K562 (cell line): Measurements from ENCODE around the gene CLTRN. TPM values are rescaled to one million over a fixed set of nuclear protein-coding genes. Genes with fewer than 3 reads are reported as not detected.

ENCODE experiments used
- AFF1 ChIP-seq, 2 experiments: fragments of 450-650 bp; IDR thresholded peaks; 2 replicates each; pipeline ENCODE4 v1.6.1; 2018; ENCODE audit warnings: mild to moderate bottlenecking in 2 of 2, low read depth in 1 of 2; ENCODE audit not compliant: partially characterized antibody in 2 of 2
- ELK3 ChIP-seq: fragments of 450-650 bp; formaldehyde crosslinking; IDR thresholded peaks from 2 replicates; pipeline ENCODE4 v1.4.0; 2020; ENCODE audit warnings: mild to moderate bottlenecking
- GATAD2B ChIP-seq: fragments of 450-650 bp; IDR thresholded peaks from 2 replicates; pipeline ENCODE4 v1.6.1; 2017; ENCODE audit warnings: mild to moderate bottlenecking, borderline replicate concordance
- JUND ChIP-seq, 2 experiments: IDR thresholded peaks; 2 replicates in 1 of 2; 3 replicates in 1 of 2; pipeline ENCODE4 v1.6.1; 2011; ENCODE audit warnings: borderline replicate concordance in 2 of 2, low read depth in 2 of 2, low read length in 2 of 2, improper control_type of control experiment in 1 of 2, missing biosample characterization in 1 of 2, missing genetic modification characterization in 1 of 2, missing genetic modification reagents in 1 of 2
- NR2C1 ChIP-seq, 2 experiments: fragments of 450-650 bp; IDR thresholded peaks; 2 replicates each; pipeline ENCODE4 v1.6.1; 2017; ENCODE audit warnings: mild to moderate bottlenecking in 2 of 2, antibody characterized with exemption in 1 of 2, inconsistent platforms in 1 of 2, missing compliant biosample characterization in 1 of 2, missing genetic modification characterization in 1 of 2
- PYGO2 ChIP-seq: fragments of 450-650 bp; IDR thresholded peaks from 2 replicates; pipeline ENCODE4 v1.6.1; 2016; ENCODE audit warnings: mild to moderate bottlenecking, missing genetic modification characterization, moderate library complexity, missing compliant biosample characterization
- RBM25 ChIP-seq: fragments of 200-400 bp; formaldehyde crosslinking; IDR thresholded peaks from 2 replicates; pipeline ENCODE4 v1.6.1; 2018; ENCODE audit warnings: low read length, low read depth, moderate library complexity; ENCODE audit not compliant: severe bottlenecking
- RBM39 ChIP-seq: fragments of 200-400 bp; formaldehyde crosslinking; optimal IDR thresholded peaks from 2 replicates; pipeline ENCODE3; 2018; ENCODE audit warnings: low read depth, low read length
- SMAD2 ChIP-seq: fragments of 150-350 bp; IDR thresholded peaks from 2 replicates; pipeline ENCODE4 v1.6.1; 2014; ENCODE audit warnings: low read depth, mild to moderate bottlenecking, low read length
- TAF1 ChIP-seq: IDR thresholded peaks from 2 replicates; pipeline ENCODE4 v1.6.1; 2011; ENCODE audit warnings: mild to moderate bottlenecking, low read length, moderate library complexity; ENCODE audit not compliant: insufficient read depth, control insufficient read depth, severe bottlenecking; ENCODE audit errors: extremely low read depth
- TGIF2 ChIP-seq: sonication (generic); formaldehyde crosslinking; IDR thresholded peaks from 2 replicates; pipeline ENCODE4 v1.8.1; 2022; ENCODE audit warnings: mild to moderate bottlenecking, missing genetic modification reagents, moderate library complexity
- ZFP30 ChIP-seq: fragments of 250-450 bp; sonication (Bioruptor Pico); IDR thresholded peaks from 2 replicates; pipeline ENCODE4 v1.8.0; 2022; ENCODE audit warnings: moderate library complexity, mild to moderate bottlenecking, inconsistent platforms, borderline replicate concordance
- ZKSCAN3 ChIP-seq: fragments of 250-450 bp; sonication (Bioruptor Pico); IDR thresholded peaks from 2 replicates; pipeline ENCODE4 v1.4.0; 2020
- ZNF140 ChIP-seq: fragments of 250-450 bp; sonication (Bioruptor Pico); IDR thresholded peaks from 2 replicates; pipeline ENCODE4 v1.8.0; 2021; ENCODE audit warnings: moderate library complexity, mild to moderate bottlenecking, inconsistent platforms
- ZNF707 ChIP-seq: fragments of 250-450 bp; sonication (Bioruptor Pico); conservative IDR thresholded peaks from 2 replicates; pipeline ENCODE4 v1.8.0; 2022; ENCODE audit warnings: inconsistent platforms, mild to moderate bottlenecking, moderate library complexity
- ZSCAN29 ChIP-seq: fragments of 450-650 bp; IDR thresholded peaks from 2 replicates; pipeline ENCODE4 v1.6.1; 2017
- polyA plus RNA-seq, 8 experiments: library from polyadenylated mRNA; depleted of rRNA in 4 of 8; stranded (reverse) in 5 of 8; unstranded in 3 of 8; fragments of >200 nt; fragmentation: Nextera tagmentation in 2 of 8; fragmentation: Illumina TruSeq in 1 of 8; extraction: Ambion mirVana in 2 of 8; extraction: Trizol in 1 of 8; gene quantifications; 2 replicates each; pipeline versions ENCODE4 v1.2.1 to v1.2.3, GENCODE V29; 2011 to 2014; ENCODE audit warnings: inconsistent platforms in 1 of 8, missing spikeins in 1 of 8
- total RNA-seq, 7 experiments: library from RNA; depleted of rRNA in 6 of 7; stranded (reverse); fragments of >200 nt in 6 of 7; fragmentation: Illumina TruSeq in 2 of 7; extraction: Trizol in 2 of 7; gene quantifications; 2 replicates each; pipeline versions ENCODE4 v1.2.1 to v1.2.3, GENCODE V29; 2011 to 2021; ENCODE audit warnings: low replicate concordance in 1 of 7

CLTRN gene
- total and polyA plus RNA-seq, 9 of the 15 experiments (the other 6 are each of a cell fraction or from before 2014, with no cell fraction given) = 0.11 to 0.36 (median 0.18) TPM; not detected in 2

- TF ChIP-seq GATAD2B (no peak), ZFP30 (CRISPR knock-in tag) (no peak), AFF1 (IDR thresholded peaks at IDR 0.05; ENCODE audit: low read depth in 1 of 2, partially characterized antibody in 2 of 2) (no peak), RBM25 (no peak), JUND (IDR thresholded peaks at IDR 0.05; ENCODE audit: borderline replicate concordance, low read depth, low read length) (no peak), JUND (tag; IDR thresholded peaks at IDR 0.05; ENCODE audit: borderline replicate concordance, low read depth, low read length) (0 out of 3 replicates have a peak, but pooled peaks have one; percentile 35), TAF1 (peak; percentile 32), ZSCAN29 (no peak), ZNF707 (no peak), SMAD2 (no peak), RBM39 (no peak), PYGO2 (no peak), ZKSCAN3 (CRISPR knock-in tag) (no peak), ELK3 (CRISPR knock-in tag) (no peak), NR2C1 (IDR thresholded peaks at IDR 0.05) (no peak), NR2C1 (tag; IDR thresholded peaks at IDR 0.05) (no peak), ZNF140 (CRISPR knock-in tag) (no peak), TGIF2 (CRISPR knock-in tag) (no peak)
Observed at GRCh38 chrX:15674841-15675489, 10.4 kb upstream of the CLTRN start (continued).
